H9 (cell line): ENCODE measurements around the gene SCAF1. TPM values are rescaled to one million over a fixed set of nuclear protein-coding genes. Genes with fewer than 3 reads are reported as not detected.

Experiments used
- DNase-seq: peaks from one replicate; pipeline ENCODE4 v3.0.0-alpha.2; 2017
- H2AFZ ChIP-seq: one replicate; pipeline ENCODE4 v1.6.1; 2013; ENCODE audit warnings: mild to moderate bottlenecking, low read length, control low read depth, moderate library complexity
- H2AK5ac ChIP-seq: 2 replicates; pipeline ENCODE4 v1.6.1; 2013; ENCODE audit warnings: low read length, control low read depth, mixed read lengths; ENCODE audit not compliant: insufficient read length
- H2BK120ac ChIP-seq: one replicate; pipeline ENCODE4 v1.6.1; 2013; ENCODE audit warnings: low read depth, mild to moderate bottlenecking, low read length, control low read depth, inconsistent platforms; ENCODE audit not compliant: poor library complexity, severe bottlenecking
- H2BK12ac ChIP-seq: 2 replicates; pipeline ENCODE4 v1.6.1; 2013; ENCODE audit warnings: low read length, control low read depth, mixed read lengths, low read depth; ENCODE audit not compliant: insufficient read length
- H2BK15ac ChIP-seq: 2 replicates; pipeline ENCODE4 v1.6.1; 2013; ENCODE audit warnings: low read depth, low read length, control low read depth
- H2BK20ac ChIP-seq: one replicate; pipeline ENCODE4 v1.6.1; 2013; ENCODE audit warnings: low read depth, mild to moderate bottlenecking, low read length, control low read depth, inconsistent platforms; ENCODE audit not compliant: poor library complexity, severe bottlenecking
- H2BK5ac ChIP-seq: 2 replicates; pipeline ENCODE4 v1.6.1; 2013; ENCODE audit warnings: low read length, control low read depth, mixed read lengths; ENCODE audit not compliant: insufficient read length
- H3K14ac ChIP-seq: 2 replicates; pipeline ENCODE4 v1.6.1; 2013; ENCODE audit warnings: low read length, control low read depth; ENCODE audit not compliant: insufficient read depth
- H3K18ac ChIP-seq: 2 replicates; pipeline ENCODE4 v1.6.1; 2013; ENCODE audit warnings: low read depth, mild to moderate bottlenecking, mixed read lengths, low read length, control low read depth; ENCODE audit not compliant: insufficient read length
- H3K23ac ChIP-seq: 2 replicates; pipeline ENCODE4 v1.6.1; 2013; ENCODE audit warnings: low read length, control low read depth, mixed read lengths, low read depth; ENCODE audit not compliant: insufficient read length
- H3K23me2 ChIP-seq: 2 replicates; pipeline ENCODE4 v1.6.1; 2013; ENCODE audit warnings: low read depth, mild to moderate bottlenecking, mixed read lengths, low read length, control low read depth; ENCODE audit not compliant: insufficient read length, poor library complexity, severe bottlenecking
- H3K27ac ChIP-seq: 2 replicates; pipeline ENCODE4 v1.5.1; 2013; ENCODE audit warnings: low read length, control low read depth, mixed read lengths, low read depth; ENCODE audit not compliant: insufficient read length
- H3K27me3 ChIP-seq: 2 replicates; pipeline ENCODE4 v1.6.1; 2013; ENCODE audit warnings: low read length, control low read depth, inconsistent platforms; ENCODE audit not compliant: insufficient read depth
- H3K4ac ChIP-seq: 2 replicates; pipeline ENCODE4 v1.6.1; 2013; ENCODE audit warnings: low read depth, mild to moderate bottlenecking, control low read depth, inconsistent platforms, low read length, moderate library complexity
- H3K4me1 ChIP-seq: 2 replicates; pipeline ENCODE4 v1.6.1; 2013; ENCODE audit warnings: low read length, control low read depth, inconsistent platforms; ENCODE audit not compliant: insufficient read depth
- H3K4me2 ChIP-seq: 2 replicates; pipeline ENCODE4 v1.6.1; 2013; ENCODE audit warnings: low read length, control low read depth, mixed read lengths; ENCODE audit not compliant: insufficient read length, insufficient read depth
- H3K56ac ChIP-seq: 2 replicates; pipeline ENCODE4 v1.6.1; 2013; ENCODE audit warnings: low read depth, mild to moderate bottlenecking, mixed read lengths, low read length, control low read depth; ENCODE audit not compliant: insufficient read length
- H3K79me1 ChIP-seq: 2 replicates; pipeline ENCODE4 v1.6.1; 2013; ENCODE audit warnings: low read depth, mild to moderate bottlenecking, moderate library complexity, low read length, control low read depth, inconsistent platforms; ENCODE audit not compliant: insufficient read depth, poor library complexity, severe bottlenecking
- H3K79me2 ChIP-seq: 2 replicates; pipeline ENCODE4 v1.6.1; 2013; ENCODE audit warnings: low read length, control low read depth, inconsistent platforms; ENCODE audit not compliant: insufficient read depth
- H3K9ac ChIP-seq: 2 replicates; pipeline ENCODE4 v1.6.1; 2013; ENCODE audit warnings: low read length, control low read depth, mixed read lengths; ENCODE audit not compliant: insufficient read length; ENCODE audit errors: extremely low read depth
- H3K9me3 ChIP-seq: one replicate; pipeline ENCODE4 v1.6.1; 2013; ENCODE audit warnings: low read depth, low read length, inconsistent platforms; ENCODE audit not compliant: control insufficient read depth
- H3T11ph ChIP-seq: one replicate; pipeline ENCODE4 v1.6.1; 2013; ENCODE audit warnings: mild to moderate bottlenecking, low read length, control low read depth, inconsistent platforms
- H4K20me1 ChIP-seq: one replicate; pipeline ENCODE4 v1.6.1; 2013; ENCODE audit not compliant: control insufficient read depth, insufficient read length, insufficient read depth
- H4K5ac ChIP-seq: 2 replicates; pipeline ENCODE4 v1.6.1; 2013; ENCODE audit warnings: low read depth, mild to moderate bottlenecking, mixed read lengths, low read length, control low read depth; ENCODE audit not compliant: insufficient read length
- H4K8ac ChIP-seq: replicated peaks from 2 replicates; pipeline ENCODE4 v1.6.1; 2013; ENCODE audit warnings: low read length, control low read depth, mixed read lengths, low read depth; ENCODE audit not compliant: insufficient read length
- H4K91ac ChIP-seq: 2 replicates; pipeline ENCODE4 v1.6.1; 2013; ENCODE audit warnings: low read depth, mild to moderate bottlenecking, moderate library complexity, mixed read lengths, low read length, control low read depth; ENCODE audit not compliant: insufficient read length
- H3K27ac Mint-ChIP-seq, 3 experiments: 2 replicates in 2 of 3; 3 replicates in 1 of 3; pipeline ENCODE4 v1.8.0; 2020 to 2021; ENCODE audit warnings: mixed read lengths in 3 of 3, mild to moderate bottlenecking in 1 of 3, moderate library complexity in 1 of 3
- H3K27me3 Mint-ChIP-seq: 2 replicates; pipeline ENCODE4 v1.8.0; 2021; ENCODE audit warnings: low read depth, mild to moderate bottlenecking, moderate library complexity, mixed read lengths
- H3K36me3 Mint-ChIP-seq, 3 experiments: 2 replicates in 2 of 3; 3 replicates in 1 of 3; pipeline ENCODE4 v1.8.0; 2020 to 2021; ENCODE audit warnings: low read depth in 3 of 3, mixed read lengths in 3 of 3; ENCODE audit not compliant: insufficient read depth in 1 of 3
- H3K4me1 Mint-ChIP-seq, 2 experiments: 2 replicates each; pipeline ENCODE4 v1.8.0; 2020; ENCODE audit warnings: mixed read lengths in 2 of 2
- H3K4me3 Mint-ChIP-seq, 2 experiments: 2 replicates in 1 of 2; 3 replicates in 1 of 2; pipeline ENCODE4 v1.8.0; 2020 to 2021; ENCODE audit warnings: mild to moderate bottlenecking in 2 of 2, mixed read lengths in 2 of 2, moderate library complexity in 1 of 2
- H3K9me3 Mint-ChIP-seq, 2 experiments: 2 replicates in 1 of 2; 3 replicates in 1 of 2; pipeline ENCODE4 v1.8.0; 2020; ENCODE audit warnings: mild to moderate bottlenecking in 2 of 2, mixed read lengths in 2 of 2, moderate library complexity in 1 of 2
- WGBS: extraction: QIAGEN DNeasy Blood & Tissue Kit; methylation state at CpG from one replicate; pipeline ENCODE4 v1.1.7; 2013; ENCODE audit warnings: missing lambda C conversion rate, low lambda C conversion rate, mixed read lengths; ENCODE audit not compliant: insufficient read length; ENCODE audit errors: extremely low coverage; 5-methylcytosine and 5-hydroxymethylcytosine counted together
- total RNA-seq: library from RNA; stranded (reverse); gene quantifications from 2 replicates; pipeline ENCODE4 v1.2.1, GENCODE V29; 2021
- TF ChIP-seq, protein P1 (sequence below): fragments of 200-600 bp; sonication (generic); conservative IDR thresholded peaks from 3 replicates; pipeline ENCODE4 v1.8.0; 2021; ENCODE audit warnings: antibody characterized with exemption, mild to moderate bottlenecking

Gene SCAF1
- total RNA-seq, 1 experiment from 2014 or later: 85.3 TPM

- no peak overlapping the region for H3T11ph ChIP-seq
- H3K4ac ChIP-seq: no peak overlapping the region
- no peaks in the 10 kb centered on the region for H3K9me3 ChIP-seq
- H3K27me3 Mint-ChIP-seq: no peaks in the 10 kb centered on the region
- no peak overlapping the region for H3K9ac ChIP-seq
- H4K20me1 ChIP-seq: no peaks in the 10 kb centered on the region
- H3K4me2 ChIP-seq: peak overlapping the region; percentile 19
- no peak for DNase-seq
- H2BK12ac ChIP-seq: no peak overlapping the region
- no CpG with 5 or more reads among the region's 35 CpGs for WGBS
- H3K4me3 Mint-ChIP-seq: peak overlapping the region in 1 of 2 experiments; percentile 94; a peak in 3 of 5 replicates
- H3K27ac Mint-ChIP-seq: peak overlapping the region; percentile 42 to 90 (median 89)
- no peaks in the 10 kb centered on the region; the same call in 1 of the 2 replicates for H3K4me1 ChIP-seq
- peaks cover 5% of the 10 kb centered on the region; the same call in 1 of the 2 replicates for H3K79me2 ChIP-seq
- no peak overlapping the region for H2BK120ac ChIP-seq
- H3K79me1 ChIP-seq: peaks cover 11% of the 10 kb centered on the region
- no peaks in the 10 kb centered on the region; a peak in 2 of 5 replicates for H3K9me3 Mint-ChIP-seq
- TF ChIP-seq, protein P1, sequence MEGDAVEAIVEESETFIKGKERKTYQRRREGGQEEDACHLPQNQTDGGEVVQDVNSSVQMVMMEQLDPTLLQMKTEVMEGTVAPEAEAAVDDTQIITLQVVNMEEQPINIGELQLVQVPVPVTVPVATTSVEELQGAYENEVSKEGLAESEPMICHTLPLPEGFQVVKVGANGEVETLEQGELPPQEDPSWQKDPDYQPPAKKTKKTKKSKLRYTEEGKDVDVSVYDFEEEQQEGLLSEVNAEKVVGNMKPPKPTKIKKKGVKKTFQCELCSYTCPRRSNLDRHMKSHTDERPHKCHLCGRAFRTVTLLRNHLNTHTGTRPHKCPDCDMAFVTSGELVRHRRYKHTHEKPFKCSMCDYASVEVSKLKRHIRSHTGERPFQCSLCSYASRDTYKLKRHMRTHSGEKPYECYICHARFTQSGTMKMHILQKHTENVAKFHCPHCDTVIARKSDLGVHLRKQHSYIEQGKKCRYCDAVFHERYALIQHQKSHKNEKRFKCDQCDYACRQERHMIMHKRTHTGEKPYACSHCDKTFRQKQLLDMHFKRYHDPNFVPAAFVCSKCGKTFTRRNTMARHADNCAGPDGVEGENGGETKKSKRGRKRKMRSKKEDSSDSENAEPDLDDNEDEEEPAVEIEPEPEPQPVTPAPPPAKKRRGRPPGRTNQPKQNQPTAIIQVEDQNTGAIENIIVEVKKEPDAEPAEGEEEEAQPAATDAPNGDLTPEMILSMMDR: no peak
- H4K91ac ChIP-seq: no peak overlapping the region
- H3K27me3 ChIP-seq: no peaks in the 10 kb centered on the region
- no peak overlapping the region for H3K18ac ChIP-seq
- no peak overlapping the region for H2AK5ac ChIP-seq
- H2BK5ac ChIP-seq: no peak overlapping the region
- no peak overlapping the region for H3K56ac ChIP-seq
- H2BK15ac ChIP-seq: no peak overlapping the region
- no peak overlapping the region for H3K14ac ChIP-seq
- peaks cover 22 to 40% (median 34%) of the 10 kb centered on the region in 3 experiments; a peak in 6 of 7 replicates for H3K36me3 Mint-ChIP-seq
- no peak overlapping the region for H2AFZ ChIP-seq
- no peak overlapping the region for H3K23ac ChIP-seq
- no peak overlapping the region for H3K27ac ChIP-seq
- peaks cover 10 to 21% of the 10 kb centered on the region in 2 experiments for H3K4me1 Mint-ChIP-seq
- H4K8ac ChIP-seq: no peak overlapping the region
- H4K5ac ChIP-seq: no peak overlapping the region
- peaks cover 14% of the 10 kb centered on the region for H3K23me2 ChIP-seq
- no peak overlapping the region for H2BK20ac ChIP-seq
Observed at GRCh38 chr19:49594157-49594992, 47.6 kb upstream of the SCAF1 start.
